Memory B cell (primary cell): ENCODE data around the gene CD22.

Experiments used
- ATAC-seq: fragments of 150-1000 bp; cut with Tn5 transposase; 2 replicates; pipeline ENCODE4 v1.10.0; 2021; ENCODE audit warnings: low read depth, mild to moderate bottlenecking, moderate library complexity
- DNase-seq, 2 donors: peaks; one replicate each; pipeline ENCODE4 v3.0.0; 2022; ENCODE audit warnings: low spot score in 2 of 2
- H3K27ac Mint-ChIP-seq: one replicate; pipeline ENCODE4 v1.8.0; 2022; ENCODE audit warnings: mild to moderate bottlenecking, moderate library complexity, mixed read lengths
- H3K27me3 Mint-ChIP-seq: one replicate; pipeline ENCODE4 v1.8.0; 2022; ENCODE audit warnings: mixed read lengths
- H3K36me3 Mint-ChIP-seq: one replicate; pipeline ENCODE4 v1.8.0; 2022; ENCODE audit warnings: mild to moderate bottlenecking, mixed read lengths
- H3K4me1 Mint-ChIP-seq: one replicate; pipeline ENCODE4 v1.8.0; 2022; ENCODE audit warnings: mixed read lengths
- H3K4me3 Mint-ChIP-seq: one replicate; pipeline ENCODE4 v1.8.0; 2022; ENCODE audit warnings: mild to moderate bottlenecking, moderate library complexity, mixed read lengths
- H3K9me3 Mint-ChIP-seq: one replicate; pipeline ENCODE4 v1.8.0; 2022; ENCODE audit warnings: mixed read lengths

The CD22 gene

DNA sequence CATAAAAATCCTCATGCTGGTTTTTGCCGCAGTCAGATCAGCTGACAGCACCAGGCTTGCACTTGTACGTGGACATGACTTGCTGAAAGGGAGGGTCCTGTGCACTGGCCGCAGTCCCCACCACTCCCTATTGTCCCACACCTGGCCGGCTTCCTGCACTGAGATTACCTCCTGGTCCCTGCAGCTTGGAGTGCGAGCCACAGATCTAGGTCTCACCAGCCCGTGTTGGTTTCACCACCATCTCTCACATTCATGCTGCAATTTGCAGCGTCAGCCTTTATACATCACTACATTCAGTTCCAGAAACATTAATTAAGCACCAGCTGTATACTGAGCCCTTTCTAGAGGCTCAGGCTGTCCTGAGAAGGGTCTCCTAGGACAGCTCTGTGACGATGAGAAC is 15.0 kb upstream of the CD22 start:
- H3K4me3 Mint-ChIP-seq: no peak overlapping the region
- H3K27ac Mint-ChIP-seq: no peak overlapping the region
- H3K27me3 Mint-ChIP-seq: no peaks in the 10 kb centered on the region
- H3K4me1 Mint-ChIP-seq: peaks cover 27% of the 10 kb centered on the region
- ATAC-seq (no peak), DNase-seq (no peak)
- H3K9me3 Mint-ChIP-seq: no peaks in the 10 kb centered on the region
- H3K36me3 Mint-ChIP-seq: no peaks in the 10 kb centered on the region

DNA sequence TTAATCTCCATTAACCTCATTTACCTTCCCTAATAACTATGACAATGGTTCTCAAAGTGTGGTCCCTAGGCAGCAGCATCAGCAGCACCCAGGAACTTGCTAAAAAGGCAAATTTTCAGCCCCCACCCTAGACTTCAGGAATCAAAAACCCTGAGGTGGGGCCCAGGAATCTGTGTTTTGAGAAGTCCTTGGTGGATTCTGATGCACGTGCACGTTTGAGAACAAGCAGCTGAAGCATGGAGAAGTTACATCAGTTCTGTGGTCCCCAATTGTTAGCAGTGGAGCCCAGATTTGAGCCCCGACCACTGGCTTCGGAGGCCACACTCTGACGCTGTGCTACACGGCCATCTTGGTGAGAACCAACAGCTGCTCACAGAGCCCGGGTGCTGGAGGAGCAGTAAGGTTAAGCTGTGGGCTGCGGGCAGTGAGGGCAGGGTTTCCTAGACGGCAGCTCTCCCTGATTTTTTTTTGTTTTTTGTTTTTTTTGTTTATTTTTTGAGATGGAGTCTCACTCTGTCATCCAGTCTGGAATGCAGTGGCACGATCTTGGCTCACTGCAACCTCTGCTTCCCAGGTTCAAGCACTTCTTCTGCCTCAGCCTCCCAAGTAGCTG is 14.0 kb upstream of the CD22 start:
- no peak for ATAC-seq
- DNase-seq: no peak
- Mint-ChIP-seq H3K4me1 (peaks cover 33% of the 10 kb centered on the region), H3K36me3 (no peaks in the 10 kb centered on the region), H3K27ac (no peak overlapping the region), H3K27me3 (no peaks in the 10 kb centered on the region), H3K4me3 (no peak overlapping the region), H3K9me3 (no peaks in the 10 kb centered on the region)

DNA sequence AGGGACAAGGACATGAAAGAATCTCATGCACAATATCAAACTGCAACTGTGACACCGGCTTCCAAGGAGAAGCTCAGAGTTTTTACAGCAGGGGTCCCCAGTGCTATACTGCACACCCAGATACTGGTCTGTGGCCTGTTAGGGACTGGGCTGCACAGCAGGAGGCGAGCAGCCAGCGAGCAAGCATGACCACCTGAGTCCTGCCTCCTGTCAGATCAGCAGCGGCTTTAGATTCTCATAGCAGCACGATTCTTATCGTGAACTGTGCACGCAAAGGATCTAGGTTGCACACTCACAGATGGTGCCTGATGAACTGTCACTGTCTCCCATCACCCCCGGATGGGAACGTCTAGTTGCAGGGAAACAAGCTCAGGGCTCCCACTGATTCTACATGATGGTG is 13.1 kb upstream of the CD22 start:
- peak overlapping the region; percentile 75 for H3K27ac Mint-ChIP-seq

DNA sequence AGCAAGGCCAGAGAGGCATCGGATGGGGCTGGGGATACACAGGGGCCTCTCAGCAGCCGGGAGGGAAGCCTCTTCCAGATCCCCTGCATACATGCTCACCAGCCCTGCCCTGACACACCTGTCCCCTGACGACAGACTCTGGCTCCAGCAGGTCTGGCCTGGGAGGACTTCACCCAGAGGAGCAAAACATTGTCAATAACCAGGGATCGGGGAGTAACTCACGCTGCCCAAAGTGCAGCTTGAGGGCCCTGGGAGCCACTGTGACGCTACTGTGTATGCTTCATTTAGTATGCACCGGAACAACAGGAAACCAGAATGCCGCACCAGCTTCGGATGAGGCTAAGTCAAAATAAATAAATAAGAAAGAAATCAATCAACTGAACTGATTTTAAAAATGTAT is 12.4 kb upstream of the CD22 start:
- Mint-ChIP-seq H3K4me3 (peak overlapping the region; percentile 49), H3K9me3 (no peaks in the 10 kb centered on the region), H3K36me3 (no peaks in the 10 kb centered on the region), H3K27ac (peak overlapping the region; percentile 75), H3K27me3 (no peaks in the 10 kb centered on the region), H3K4me1 (peaks cover 45% of the 10 kb centered on the region)
- DNase-seq: no peak
- ATAC-seq: peak; percentile 54

More for the DNA sequence above, 13.1 kb upstream of the CD22 start:
- no peaks in the 10 kb centered on the region for H3K9me3 Mint-ChIP-seq
- H3K4me1 Mint-ChIP-seq: peaks cover 41% of the 10 kb centered on the region
- H3K36me3 Mint-ChIP-seq: no peaks in the 10 kb centered on the region
- DNase-seq (no peak), ATAC-seq (no peak)
- H3K4me3 Mint-ChIP-seq: no peak overlapping the region
- H3K27me3 Mint-ChIP-seq: no peaks in the 10 kb centered on the region

DNA sequence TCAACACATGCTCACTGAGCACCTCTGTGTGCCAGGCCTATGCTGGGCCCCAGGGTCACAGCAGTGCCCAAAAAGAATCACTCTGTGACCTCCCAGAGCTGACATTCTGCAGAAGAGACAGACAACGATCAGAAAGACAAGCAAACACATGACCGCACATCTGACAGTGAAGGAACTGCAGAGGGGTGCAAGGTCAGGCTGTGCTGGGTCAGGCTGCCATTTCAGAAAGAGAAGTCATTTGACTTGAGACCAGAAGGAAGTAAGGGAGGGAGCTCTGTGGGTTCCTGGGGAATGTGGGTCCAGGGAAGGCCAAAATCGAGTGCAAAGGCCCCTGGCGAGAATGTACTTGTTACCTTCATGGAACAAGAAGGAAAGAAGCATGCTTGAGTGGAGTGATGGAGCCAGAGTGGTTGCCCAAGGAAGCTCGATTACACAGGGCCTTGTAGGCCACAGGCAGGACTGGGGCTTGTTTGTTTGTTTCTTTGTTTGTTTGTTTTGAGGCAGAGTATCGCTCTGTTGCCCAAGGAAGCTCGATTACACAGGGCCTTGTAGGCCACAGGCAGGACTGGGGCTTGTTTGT is 11.4 kb upstream of the CD22 start:
- no peak overlapping the region for H3K27ac Mint-ChIP-seq
- peaks cover 52% of the 10 kb centered on the region for H3K4me1 Mint-ChIP-seq
- ATAC-seq (no peak), DNase-seq (no peak)
- H3K9me3 Mint-ChIP-seq: no peaks in the 10 kb centered on the region
- H3K36me3 Mint-ChIP-seq: peaks cover 2% of the 10 kb centered on the region
- H3K27me3 Mint-ChIP-seq: no peaks in the 10 kb centered on the region
- H3K4me3 Mint-ChIP-seq: no peak overlapping the region

DNA sequence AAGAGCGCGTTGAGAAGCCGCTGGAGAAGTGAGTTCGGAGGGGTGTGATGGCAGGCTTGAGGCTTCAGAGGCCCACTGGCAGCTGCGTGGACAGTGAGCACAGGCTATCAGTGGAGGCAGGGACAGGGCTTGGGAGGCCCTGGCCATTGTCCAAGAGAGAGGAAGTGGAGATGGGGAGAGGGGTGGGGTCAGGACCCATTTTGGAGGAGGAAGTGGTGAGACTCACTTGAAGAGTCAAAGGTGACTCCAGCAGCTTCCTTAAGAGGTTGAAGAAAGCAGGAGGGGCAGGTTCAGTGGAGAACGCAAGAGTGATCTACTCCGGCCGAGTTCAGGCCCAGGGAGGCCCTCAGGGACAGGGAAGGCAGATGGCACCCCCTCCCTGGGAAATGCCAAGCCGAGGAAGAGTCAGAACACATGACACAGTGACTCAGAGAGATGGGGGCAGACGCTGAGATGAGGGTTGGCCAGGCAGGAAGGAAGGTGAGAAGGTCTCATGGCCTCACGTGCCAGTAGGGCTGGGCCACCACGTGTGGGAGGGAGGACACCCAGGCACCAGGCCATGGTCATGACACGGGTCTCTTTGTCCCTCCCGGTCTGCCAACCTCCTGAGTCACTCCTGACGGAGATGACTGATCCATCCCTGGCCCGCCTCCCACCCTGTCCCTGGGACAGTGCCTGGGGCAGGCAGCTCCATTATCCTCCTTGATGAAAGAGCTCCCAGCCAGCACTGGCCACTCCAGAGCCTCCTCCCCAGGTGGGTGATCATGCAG is 10.1 kb upstream of the CD22 start:
- Mint-ChIP-seq H3K27ac (peak overlapping the region; percentile 83), H3K36me3 (peaks cover 2% of the 10 kb centered on the region), H3K27me3 (no peaks in the 10 kb centered on the region), H3K4me1 (peaks cover 56% of the 10 kb centered on the region), H3K9me3 (no peaks in the 10 kb centered on the region), H3K4me3 (peak overlapping the region; percentile 69)
- peak; percentile 8 for ATAC-seq
- no peak for DNase-seq

DNA sequence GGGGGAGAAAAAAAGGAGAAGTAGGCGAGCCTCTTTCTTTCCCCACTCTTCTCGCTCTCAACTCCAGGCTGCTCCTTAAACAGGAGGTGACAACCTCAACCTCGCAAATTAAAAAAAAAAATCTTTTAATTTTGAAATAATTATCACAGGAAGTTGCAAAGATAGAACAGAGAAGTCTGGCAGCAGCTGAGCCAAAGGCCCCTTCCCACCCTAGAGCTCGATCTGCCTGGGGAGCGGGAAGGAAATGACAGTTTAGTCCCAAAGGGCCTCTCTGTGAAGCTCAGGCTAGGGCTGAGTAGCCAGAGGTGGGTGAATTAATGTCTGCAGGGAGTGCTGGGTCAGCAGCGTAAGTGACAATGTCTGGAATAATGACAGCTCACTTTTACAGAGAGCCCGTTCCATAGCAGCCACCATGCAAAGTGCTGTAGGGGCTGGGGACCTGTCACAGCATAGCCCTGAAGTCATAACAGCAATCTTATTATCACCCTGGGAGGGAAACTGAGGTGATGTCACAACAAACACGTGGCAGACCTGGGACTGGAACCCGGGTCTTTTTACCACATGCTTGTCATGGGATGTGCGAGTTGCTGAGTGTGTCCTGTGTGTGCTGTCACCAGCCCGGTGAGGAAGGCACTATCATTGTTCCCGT is 8.8 kb upstream of the CD22 start:
- DNase-seq (peak in 1 of 2 donors; percentile 36), ATAC-seq (peak; percentile 16)
- Mint-ChIP-seq H3K9me3 (no peaks in the 10 kb centered on the region), H3K4me3 (peak overlapping the region; percentile 61), H3K27me3 (no peaks in the 10 kb centered on the region), H3K36me3 (peaks cover 2% of the 10 kb centered on the region), H3K4me1 (peaks cover 65% of the 10 kb centered on the region), H3K27ac (peak overlapping the region; percentile 81)

DNA sequence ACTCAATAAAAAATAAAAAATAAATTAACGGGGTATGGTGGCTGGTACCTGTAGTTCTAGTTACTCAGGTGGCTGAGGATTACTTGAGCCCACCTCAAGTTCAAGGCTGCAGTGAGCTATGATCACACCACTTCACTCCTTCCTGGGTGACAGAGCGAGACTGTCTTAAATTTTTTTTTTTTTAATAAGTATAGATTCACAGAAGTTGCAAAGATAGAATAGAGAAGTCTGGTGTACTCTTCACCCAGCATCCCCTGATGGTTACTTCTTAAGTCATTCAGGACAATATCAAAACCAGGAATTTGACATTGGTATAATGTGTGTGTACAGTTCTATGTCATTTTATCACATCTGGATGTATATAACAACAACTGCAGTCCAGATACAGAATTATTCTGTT is 7.7 kb upstream of the CD22 start:
- Mint-ChIP-seq H3K9me3 (no peaks in the 10 kb centered on the region), H3K4me3 (no peak overlapping the region), H3K27me3 (no peaks in the 10 kb centered on the region), H3K36me3 (peaks cover 2% of the 10 kb centered on the region), H3K27ac (peak overlapping the region; percentile 93), H3K4me1 (peaks cover 67% of the 10 kb centered on the region)
- no peak for DNase-seq
- ATAC-seq: peak; percentile 12

DNA sequence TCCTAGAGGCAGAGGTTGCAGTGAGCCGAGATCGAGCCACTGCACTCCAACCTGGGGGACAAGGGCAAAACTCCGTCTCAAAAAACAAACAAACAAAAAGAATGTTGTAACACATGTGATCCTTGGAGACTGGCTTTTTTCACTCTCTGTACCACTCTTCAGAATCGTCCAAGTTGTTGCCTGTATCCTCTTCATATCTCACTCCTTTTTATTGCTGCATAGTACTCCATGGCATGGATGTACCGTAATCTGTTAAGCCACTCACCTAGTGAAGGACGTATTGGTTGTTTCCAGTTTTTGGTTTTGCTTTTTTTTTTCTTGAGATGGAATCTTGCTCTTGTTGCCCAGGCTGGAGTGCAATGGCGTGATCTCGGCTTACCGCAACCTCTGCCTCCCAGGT is 7.0 kb upstream of the CD22 start:
- DNase-seq (no peak), ATAC-seq (no peak)
- no peaks in the 10 kb centered on the region for H3K27me3 Mint-ChIP-seq
- peaks cover 64% of the 10 kb centered on the region for H3K4me1 Mint-ChIP-seq
- no peak overlapping the region for H3K4me3 Mint-ChIP-seq
- H3K27ac Mint-ChIP-seq: peak overlapping the region; percentile 93
- peaks cover 2% of the 10 kb centered on the region for H3K36me3 Mint-ChIP-seq
- no peaks in the 10 kb centered on the region for H3K9me3 Mint-ChIP-seq

DNA sequence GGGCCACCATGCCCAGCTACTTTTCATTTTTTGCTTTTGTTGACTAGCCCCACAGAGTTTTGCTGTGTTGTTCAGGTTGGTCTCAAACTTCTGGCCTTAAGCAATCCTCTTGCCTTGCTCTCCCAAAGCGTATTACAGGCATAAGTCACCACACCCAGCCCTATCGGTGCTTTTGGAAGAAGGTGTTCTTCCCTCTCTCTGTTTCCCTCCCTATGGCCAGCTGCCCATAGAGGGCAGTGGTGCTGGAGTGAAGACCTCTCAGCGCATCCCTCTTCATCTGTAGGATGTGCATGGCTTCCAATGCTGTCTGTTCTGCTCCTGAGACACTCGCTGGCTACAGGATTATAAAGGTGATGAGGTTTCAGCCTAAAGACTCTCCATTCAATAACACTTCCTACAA is 1.3 kb upstream of the CD22 start:
- DNase-seq (no peak), ATAC-seq (no peak)
- Mint-ChIP-seq H3K36me3 (peaks cover 12% of the 10 kb centered on the region), H3K27ac (no peak overlapping the region), H3K9me3 (no peaks in the 10 kb centered on the region), H3K4me3 (no peak overlapping the region), H3K27me3 (no peaks in the 10 kb centered on the region), H3K4me1 (peaks cover 48% of the 10 kb centered on the region)

DNA sequence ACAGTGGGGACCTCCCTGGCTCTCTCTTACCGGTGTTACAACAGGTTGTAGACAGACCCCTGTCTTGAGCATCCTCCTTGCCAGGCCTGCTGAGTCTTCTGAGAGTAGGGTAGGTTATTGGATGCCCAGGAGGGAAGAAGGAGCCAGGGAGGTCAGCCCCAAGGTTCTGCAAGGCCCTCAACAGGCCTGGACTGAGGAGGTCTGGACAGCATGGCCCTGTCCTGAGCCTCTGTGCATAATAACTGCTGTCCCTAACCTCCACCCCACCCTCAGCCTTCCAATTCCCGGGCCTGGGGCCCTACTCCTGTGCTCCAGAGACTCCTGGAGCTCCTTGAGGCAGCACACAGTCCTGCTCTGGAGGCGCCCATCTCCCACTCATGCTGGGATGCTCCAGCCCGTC is 336 bp downstream of the CD22 start:
- Mint-ChIP-seq H3K36me3 (peaks cover 23% of the 10 kb centered on the region), H3K4me1 (peaks cover 53% of the 10 kb centered on the region), H3K27ac (peak overlapping the region; percentile 91), H3K27me3 (no peaks in the 10 kb centered on the region), H3K9me3 (no peaks in the 10 kb centered on the region), H3K4me3 (peak overlapping the region; percentile 99)
- DNase-seq: no peak
- ATAC-seq: peak; percentile 6

DNA sequence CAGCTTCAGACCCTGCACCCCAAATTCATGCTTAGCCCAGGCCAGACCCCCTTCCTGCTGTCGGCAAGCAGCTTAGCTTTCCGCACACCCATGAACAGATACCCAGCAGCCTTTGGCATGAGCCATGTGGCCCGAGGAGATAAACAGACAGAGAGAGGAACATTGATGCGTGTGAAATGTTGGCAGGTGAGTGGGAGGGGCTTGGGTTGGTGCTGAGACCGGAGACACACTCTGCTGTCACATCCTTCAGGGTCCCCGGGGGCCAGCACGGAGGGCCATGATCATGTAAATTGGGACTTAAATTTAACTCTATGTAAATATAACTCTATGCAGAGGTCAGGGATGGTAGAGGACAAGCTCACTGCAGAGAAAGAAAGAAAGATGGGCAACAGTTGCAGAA is 1.5 kb downstream of the CD22 start:
- Mint-ChIP-seq H3K4me3 (peak overlapping the region; percentile 99), H3K27me3 (no peaks in the 10 kb centered on the region), H3K27ac (peak overlapping the region; percentile 91), H3K4me1 (peaks cover 51% of the 10 kb centered on the region), H3K9me3 (no peaks in the 10 kb centered on the region), H3K36me3 (peaks cover 26% of the 10 kb centered on the region)
- DNase-seq (peak; percentile 74 to 89), ATAC-seq (peak; percentile 87)

DNA sequence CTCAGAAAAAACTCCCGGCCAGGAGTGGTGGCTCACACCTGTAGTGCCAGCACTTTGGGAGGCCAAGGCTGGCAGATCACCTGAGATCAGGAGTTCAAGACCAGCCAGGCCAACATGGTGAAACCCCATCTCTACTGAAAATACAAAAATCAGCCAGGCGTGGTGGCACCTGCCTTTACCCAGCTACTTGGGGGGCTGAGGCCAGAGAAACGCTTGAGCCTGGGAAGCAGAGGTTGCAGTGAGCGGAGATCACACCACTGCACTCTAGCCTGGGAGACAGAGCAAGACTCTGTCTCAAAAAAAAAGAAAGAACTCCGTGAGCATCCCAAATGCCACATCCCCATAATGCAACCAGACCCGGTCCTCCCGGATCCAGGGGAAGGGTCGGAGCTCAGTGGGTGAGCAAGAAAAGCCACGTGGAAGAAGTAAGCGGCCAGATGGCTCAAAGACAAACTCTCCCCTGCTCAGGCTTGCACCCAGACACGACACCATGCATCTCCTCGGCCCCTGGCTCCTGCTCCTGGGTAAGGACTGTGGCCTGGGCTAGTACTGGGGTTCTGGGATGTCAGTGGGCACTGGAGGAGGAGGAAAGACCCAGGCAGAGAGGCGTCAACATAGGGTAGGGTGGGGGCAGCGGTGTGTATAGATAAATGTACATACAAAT is 2.7 kb downstream of the CD22 start:
- ATAC-seq (no peak), DNase-seq (no peak)
- Mint-ChIP-seq H3K27me3 (no peaks in the 10 kb centered on the region), H3K27ac (peak overlapping the region; percentile 91), H3K9me3 (no peaks in the 10 kb centered on the region), H3K4me1 (peaks cover 54% of the 10 kb centered on the region), H3K4me3 (peak overlapping the region; percentile 99), H3K36me3 (peaks cover 31% of the 10 kb centered on the region)

DNA sequence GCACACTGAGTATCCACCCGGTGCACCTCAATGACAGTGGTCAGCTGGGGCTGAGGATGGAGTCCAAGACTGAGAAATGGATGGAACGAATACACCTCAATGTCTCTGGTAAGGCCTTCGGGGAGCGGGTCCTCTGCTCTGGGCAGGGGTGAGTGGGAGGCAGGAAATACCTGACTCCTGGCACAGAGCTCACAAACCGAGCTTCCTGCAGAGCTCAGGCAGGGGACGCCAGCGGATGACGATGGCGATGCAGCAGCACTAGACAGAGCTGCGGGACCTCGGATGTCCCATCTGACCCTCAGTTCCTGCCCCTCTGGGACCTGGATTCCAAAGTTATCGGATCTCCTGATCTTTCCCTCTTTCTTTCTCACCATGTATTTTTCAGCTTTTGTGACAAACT is 3.8 kb downstream of the CD22 start:
- Mint-ChIP-seq H3K27me3 (no peaks in the 10 kb centered on the region), H3K9me3 (no peaks in the 10 kb centered on the region), H3K4me1 (peaks cover 61% of the 10 kb centered on the region), H3K27ac (peak overlapping the region; percentile 91), H3K4me3 (peak overlapping the region; percentile 99), H3K36me3 (peaks cover 40% of the 10 kb centered on the region)
- no peak for DNase-seq
- ATAC-seq: no peak
